ENCODE data around the gene MAP2K6.

DNA sequence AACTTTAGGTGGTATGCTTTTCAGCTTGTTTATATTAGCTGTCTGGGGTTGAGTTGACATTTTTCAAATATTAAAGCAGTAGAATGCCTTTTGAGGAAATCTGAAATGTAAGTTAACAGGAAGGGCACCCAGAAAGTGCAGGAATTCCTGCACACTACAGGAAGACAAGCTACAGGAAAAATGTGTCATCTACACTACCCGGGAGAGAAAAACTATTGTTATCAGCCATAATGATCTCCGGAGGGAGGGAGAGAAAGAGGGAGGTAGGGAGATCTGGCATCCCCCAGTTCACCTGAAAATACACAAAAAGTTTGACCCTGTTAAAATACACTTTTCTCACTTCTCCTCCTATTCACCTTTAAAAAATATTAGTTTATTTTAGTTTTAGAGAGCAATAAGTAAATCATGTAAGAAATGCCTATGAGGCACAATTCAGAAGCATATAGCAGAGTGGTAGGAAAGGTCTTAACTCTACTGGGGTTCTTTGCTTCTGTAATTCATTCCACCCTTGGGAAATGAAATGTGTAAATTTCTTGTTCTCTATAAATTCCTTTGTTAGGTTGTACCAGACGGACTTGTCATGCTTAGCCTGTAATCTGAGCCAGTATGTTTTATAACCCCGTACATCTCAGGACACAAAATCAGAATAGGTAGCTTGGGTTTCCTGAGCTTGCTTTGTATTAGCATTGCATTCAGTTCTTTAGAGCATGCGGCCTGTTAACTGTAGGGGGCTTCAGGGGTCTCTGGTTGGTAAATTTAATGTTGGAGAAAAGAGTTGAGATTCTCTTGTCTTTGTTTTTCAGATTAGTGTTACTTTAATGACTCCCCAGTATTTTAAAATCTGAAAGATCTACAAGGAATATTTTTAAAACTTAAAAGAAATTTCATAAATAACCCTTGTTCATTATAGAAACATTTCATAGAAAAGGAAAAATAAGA is 3.3 kb downstream of the MAP2K6 start:
- TF ChIP-seq, protein P1, sequence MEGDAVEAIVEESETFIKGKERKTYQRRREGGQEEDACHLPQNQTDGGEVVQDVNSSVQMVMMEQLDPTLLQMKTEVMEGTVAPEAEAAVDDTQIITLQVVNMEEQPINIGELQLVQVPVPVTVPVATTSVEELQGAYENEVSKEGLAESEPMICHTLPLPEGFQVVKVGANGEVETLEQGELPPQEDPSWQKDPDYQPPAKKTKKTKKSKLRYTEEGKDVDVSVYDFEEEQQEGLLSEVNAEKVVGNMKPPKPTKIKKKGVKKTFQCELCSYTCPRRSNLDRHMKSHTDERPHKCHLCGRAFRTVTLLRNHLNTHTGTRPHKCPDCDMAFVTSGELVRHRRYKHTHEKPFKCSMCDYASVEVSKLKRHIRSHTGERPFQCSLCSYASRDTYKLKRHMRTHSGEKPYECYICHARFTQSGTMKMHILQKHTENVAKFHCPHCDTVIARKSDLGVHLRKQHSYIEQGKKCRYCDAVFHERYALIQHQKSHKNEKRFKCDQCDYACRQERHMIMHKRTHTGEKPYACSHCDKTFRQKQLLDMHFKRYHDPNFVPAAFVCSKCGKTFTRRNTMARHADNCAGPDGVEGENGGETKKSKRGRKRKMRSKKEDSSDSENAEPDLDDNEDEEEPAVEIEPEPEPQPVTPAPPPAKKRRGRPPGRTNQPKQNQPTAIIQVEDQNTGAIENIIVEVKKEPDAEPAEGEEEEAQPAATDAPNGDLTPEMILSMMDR (IDR thresholded peaks at IDR 0.05) = no peak
- TF ChIP-seq POLR2A (IDR thresholded peaks at IDR 0.05) = no peak
